AG09309 (cell line): ENCODE measurements around the gene PTPN21.

ENCODE experiments used
- DNase-seq: peaks from one replicate; pipeline ENCODE4 v3.0.0-alpha.2; 2010; ENCODE audit warnings: low read depth
- H3K4me3 ChIP-seq: 2 replicates; pipeline ENCODE4 v1.5.1; 2011; ENCODE audit warnings: mild to moderate bottlenecking, low read depth, low read length, moderate library complexity; ENCODE audit not compliant: control insufficient read depth
- TF ChIP-seq, protein P1 (sequence below): IDR thresholded peaks from 2 replicates; pipeline ENCODE4 v1.5.1; 2011; ENCODE audit warnings: mild to moderate bottlenecking, low read depth, low read length, inconsistent platforms; ENCODE audit not compliant: insufficient read depth, control insufficient read depth; ENCODE audit errors: missing control alignments

PTPN21 gene

DNA sequence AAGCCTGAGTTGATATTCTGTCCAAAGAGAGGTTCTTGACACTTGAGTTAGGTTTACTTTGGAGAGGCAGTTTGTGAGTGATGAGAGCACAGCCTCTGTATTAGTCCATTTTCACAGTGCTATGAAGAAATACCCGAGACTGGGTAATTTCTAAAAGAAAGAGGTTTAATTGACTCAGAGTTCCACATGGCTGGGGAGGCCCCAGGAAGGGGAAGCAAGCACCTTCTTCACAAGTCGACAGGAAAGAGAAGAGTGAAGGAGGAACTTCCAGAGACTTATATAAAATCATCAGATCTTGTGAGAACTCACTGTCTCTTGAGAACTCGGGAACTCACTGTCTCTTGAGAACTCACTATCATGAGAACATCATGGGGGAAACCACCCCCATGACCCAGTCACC lies 13.4 kb upstream of the PTPN21 start:
- no peak for DNase-seq
- no peak overlapping the region for H3K4me3 ChIP-seq
- TF ChIP-seq, protein P1, sequence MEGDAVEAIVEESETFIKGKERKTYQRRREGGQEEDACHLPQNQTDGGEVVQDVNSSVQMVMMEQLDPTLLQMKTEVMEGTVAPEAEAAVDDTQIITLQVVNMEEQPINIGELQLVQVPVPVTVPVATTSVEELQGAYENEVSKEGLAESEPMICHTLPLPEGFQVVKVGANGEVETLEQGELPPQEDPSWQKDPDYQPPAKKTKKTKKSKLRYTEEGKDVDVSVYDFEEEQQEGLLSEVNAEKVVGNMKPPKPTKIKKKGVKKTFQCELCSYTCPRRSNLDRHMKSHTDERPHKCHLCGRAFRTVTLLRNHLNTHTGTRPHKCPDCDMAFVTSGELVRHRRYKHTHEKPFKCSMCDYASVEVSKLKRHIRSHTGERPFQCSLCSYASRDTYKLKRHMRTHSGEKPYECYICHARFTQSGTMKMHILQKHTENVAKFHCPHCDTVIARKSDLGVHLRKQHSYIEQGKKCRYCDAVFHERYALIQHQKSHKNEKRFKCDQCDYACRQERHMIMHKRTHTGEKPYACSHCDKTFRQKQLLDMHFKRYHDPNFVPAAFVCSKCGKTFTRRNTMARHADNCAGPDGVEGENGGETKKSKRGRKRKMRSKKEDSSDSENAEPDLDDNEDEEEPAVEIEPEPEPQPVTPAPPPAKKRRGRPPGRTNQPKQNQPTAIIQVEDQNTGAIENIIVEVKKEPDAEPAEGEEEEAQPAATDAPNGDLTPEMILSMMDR: no peak

- TF ChIP-seq, protein P1: no peak
- no peak overlapping the region for H3K4me3 ChIP-seq
- DNase-seq: no peak
Measured at GRCh38 chr14:88565427-88565826, 10.6 kb upstream of the PTPN21 start.

GRCh38 chr14:88563845-88564244 lies 9.0 kb upstream of the PTPN21 start:
- no peak for DNase-seq
- peak overlapping the region; percentile 88 for H3K4me3 ChIP-seq
- TF ChIP-seq, protein P1: no peak

DNA sequence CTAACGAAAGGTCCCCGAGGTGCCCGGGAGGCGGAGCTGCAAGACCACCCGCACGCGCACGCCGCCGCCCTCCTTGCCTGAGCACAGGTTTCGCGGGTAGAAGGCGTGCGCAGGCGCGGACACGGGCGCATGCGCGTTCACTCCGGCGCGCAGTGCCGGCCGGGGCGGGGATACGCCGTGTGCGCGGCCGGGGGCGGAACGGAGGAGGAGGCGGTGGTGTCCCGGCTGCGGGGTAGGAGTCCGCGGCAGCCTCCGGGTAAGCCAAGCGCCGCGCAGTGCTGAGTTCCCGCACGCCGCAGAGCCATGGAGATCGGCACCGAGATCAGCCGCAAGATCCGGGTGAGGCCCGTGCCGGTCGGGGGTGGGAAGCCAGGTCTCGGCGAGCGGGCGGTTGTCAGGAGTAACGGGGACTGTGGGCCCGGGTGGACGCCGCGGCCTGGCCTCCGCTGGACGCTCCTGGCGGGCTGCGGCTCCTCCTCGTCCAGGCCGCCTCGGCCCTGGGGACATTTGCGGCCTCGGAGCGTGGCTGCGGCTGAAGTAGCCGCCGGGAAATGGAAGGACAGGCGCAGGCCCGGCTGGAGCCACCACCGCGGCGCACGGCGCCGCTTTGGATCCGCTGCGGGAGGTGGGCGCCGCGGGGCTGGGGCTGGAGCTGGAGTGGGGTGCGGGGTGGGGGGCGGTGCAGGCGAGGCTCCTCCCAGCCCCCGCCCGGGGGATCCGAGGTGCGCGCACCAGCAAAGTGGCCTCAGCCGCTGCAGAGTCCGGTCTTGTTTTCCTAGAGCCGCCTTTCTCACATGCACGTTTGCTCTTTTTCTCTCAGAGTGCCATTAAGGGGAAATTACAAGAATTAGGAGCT lies 8.3 kb upstream of the PTPN21 start, which contains the start of gene ZC3H14:
Gene ZC3H14, plus strand, starts transcription at position 207 of the 856 bp plus-strand sequence. Its CDS starts 97 bp downstream, at position 304.
- H3K4me3 ChIP-seq: peak within 1 kb of the TSS; percentile 88
- TF ChIP-seq, protein P1: no peak
- DNase-seq: no peak

GRCh38 chr14:88562532-88562830 lies 7.7 kb upstream of the PTPN21 start:
- peak overlapping the region; percentile 88 for H3K4me3 ChIP-seq
- TF ChIP-seq, protein P1: no peak
- DNase-seq: no peak

GRCh38 chr14:88559852-88560251 lies 5.0 kb upstream of the PTPN21 start:
- H3K4me3 ChIP-seq: no peak overlapping the region
- TF ChIP-seq, protein P1: peak; percentile 61
- DNase-seq: peak; percentile 47

DNA sequence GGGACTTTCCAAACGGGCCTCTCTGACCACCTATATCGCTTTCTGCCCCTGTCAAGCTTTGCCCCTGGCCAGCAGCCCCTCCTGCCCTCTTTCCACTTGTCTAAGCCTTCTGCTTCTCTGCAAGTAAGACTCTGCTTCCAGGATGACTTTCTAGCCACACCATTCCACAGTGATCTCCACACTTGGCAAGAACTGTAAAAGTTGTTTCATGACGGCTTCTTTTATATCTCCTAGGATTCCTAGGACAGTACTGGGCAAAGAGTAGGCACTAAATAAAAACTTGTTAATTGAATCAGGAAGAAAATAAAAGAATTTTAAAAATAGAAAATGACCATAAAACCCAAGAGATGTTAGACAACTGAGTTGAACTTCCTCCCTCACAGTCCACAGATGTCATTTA lies 1.8 kb upstream of the PTPN21 start:
- TF ChIP-seq, protein P1: no peak
- no peak for DNase-seq
- H3K4me3 ChIP-seq: no peak overlapping the region
